Esophagus squamous epithelium (tissue), 4 donors: Measurements from ENCODE around the gene SPO11.

Experiments used
- POLR2A ChIP-seq, 4 donors: fragments of 450-650 bp; IDR thresholded peaks; one replicate each; pipeline ENCODE4 v1.6.1; 2017; ENCODE audit warnings: antibody characterized with exemption in 4 of 4, mild to moderate bottlenecking in 4 of 4, moderate library complexity in 3 of 4
- TF ChIP-seq, protein P1 (sequence below), 6 experiments: fragments of 450-650 bp in 4 of 6; fragments of 200-600 bp in 2 of 6; sonication (generic) in 2 of 6; IDR thresholded peaks; one replicate each; pipeline ENCODE4 v1.5.1; 2016 to 2019; ENCODE audit warnings: antibody characterized with exemption in 6 of 6, mild to moderate bottlenecking in 4 of 6, moderate library complexity in 4 of 6

DNA sequence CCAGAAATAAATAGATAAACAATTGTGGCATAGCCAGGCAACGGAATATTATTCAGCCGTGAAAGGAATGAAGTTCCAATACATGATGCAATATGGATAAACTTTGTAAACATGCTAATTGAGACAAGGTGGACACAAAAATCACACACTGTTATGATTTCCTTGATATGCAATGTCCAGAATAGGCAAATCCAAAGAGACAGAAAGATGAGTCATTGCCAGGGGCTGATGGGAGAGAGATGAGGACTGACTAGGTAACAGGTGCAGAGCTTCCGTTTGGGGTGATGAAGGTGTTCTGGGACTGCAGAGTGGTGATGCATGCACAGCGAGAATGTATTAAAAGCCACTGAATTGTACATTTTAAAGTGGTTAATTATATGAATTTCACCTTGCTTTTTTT lies 31.1 kb upstream of the SPO11 start:
- TF ChIP-seq POLR2A (IDR thresholded peaks at IDR 0.05): no peak
- TF ChIP-seq, protein P1, sequence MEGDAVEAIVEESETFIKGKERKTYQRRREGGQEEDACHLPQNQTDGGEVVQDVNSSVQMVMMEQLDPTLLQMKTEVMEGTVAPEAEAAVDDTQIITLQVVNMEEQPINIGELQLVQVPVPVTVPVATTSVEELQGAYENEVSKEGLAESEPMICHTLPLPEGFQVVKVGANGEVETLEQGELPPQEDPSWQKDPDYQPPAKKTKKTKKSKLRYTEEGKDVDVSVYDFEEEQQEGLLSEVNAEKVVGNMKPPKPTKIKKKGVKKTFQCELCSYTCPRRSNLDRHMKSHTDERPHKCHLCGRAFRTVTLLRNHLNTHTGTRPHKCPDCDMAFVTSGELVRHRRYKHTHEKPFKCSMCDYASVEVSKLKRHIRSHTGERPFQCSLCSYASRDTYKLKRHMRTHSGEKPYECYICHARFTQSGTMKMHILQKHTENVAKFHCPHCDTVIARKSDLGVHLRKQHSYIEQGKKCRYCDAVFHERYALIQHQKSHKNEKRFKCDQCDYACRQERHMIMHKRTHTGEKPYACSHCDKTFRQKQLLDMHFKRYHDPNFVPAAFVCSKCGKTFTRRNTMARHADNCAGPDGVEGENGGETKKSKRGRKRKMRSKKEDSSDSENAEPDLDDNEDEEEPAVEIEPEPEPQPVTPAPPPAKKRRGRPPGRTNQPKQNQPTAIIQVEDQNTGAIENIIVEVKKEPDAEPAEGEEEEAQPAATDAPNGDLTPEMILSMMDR (IDR thresholded peaks at IDR 0.05): no peak
